OCI-LY1 (cell line): ENCODE results near the gene ECEL1.

Source experiments
- EZH2 ChIP-seq: fragments of 200-600 bp; sonication (generic), shearing (Covaris generic); IDR thresholded peaks from 2 replicates; pipeline ENCODE4 v1.8.0; 2017; ENCODE audit warnings: borderline replicate concordance, mixed run types, mild to moderate bottlenecking, antibody characterized with exemption, low read length, moderate library complexity, mixed read lengths
- TF ChIP-seq, protein P1 (sequence below): fragments of 200-600 bp; sonication (generic), shearing (Covaris generic); IDR thresholded peaks from 2 replicates; pipeline ENCODE4 v1.5.1; 2017; ENCODE audit warnings: mild to moderate bottlenecking, antibody characterized with exemption, low read length, moderate library complexity, mixed read lengths

DNA sequence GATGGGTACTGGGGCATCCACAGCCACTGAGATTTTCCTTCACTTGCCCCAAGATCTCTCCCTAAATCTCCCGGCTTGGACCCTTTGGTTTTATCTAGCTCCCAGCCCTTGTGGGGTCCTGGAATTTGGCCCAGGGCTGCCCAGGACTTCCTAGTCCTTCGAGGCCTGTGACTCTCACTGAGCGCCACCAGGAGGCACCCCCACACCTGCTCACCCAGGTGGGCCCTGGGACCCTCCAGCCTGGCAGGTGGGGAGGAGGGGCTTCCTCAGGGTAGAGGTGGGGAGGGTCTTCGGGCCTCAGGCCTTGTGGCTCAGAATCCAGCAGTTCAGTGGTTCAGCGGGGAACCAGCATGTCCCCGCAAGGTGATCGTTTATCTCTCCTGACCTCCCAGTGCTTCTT, 20.6 kb upstream of the ECEL1 start:
- TF ChIP-seq, protein P1, sequence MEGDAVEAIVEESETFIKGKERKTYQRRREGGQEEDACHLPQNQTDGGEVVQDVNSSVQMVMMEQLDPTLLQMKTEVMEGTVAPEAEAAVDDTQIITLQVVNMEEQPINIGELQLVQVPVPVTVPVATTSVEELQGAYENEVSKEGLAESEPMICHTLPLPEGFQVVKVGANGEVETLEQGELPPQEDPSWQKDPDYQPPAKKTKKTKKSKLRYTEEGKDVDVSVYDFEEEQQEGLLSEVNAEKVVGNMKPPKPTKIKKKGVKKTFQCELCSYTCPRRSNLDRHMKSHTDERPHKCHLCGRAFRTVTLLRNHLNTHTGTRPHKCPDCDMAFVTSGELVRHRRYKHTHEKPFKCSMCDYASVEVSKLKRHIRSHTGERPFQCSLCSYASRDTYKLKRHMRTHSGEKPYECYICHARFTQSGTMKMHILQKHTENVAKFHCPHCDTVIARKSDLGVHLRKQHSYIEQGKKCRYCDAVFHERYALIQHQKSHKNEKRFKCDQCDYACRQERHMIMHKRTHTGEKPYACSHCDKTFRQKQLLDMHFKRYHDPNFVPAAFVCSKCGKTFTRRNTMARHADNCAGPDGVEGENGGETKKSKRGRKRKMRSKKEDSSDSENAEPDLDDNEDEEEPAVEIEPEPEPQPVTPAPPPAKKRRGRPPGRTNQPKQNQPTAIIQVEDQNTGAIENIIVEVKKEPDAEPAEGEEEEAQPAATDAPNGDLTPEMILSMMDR = no peak
- no peak for TF ChIP-seq EZH2
